AG09319 (cell line): ENCODE results near the gene GAS7.
A peak's percentile ranks its signal among the peaks of the same experiment; 100 is the strongest.

Experiments used
- DNase-seq: peaks from one replicate; pipeline ENCODE4 v3.0.0-alpha.2; 2010; ENCODE audit warnings: low read depth; ENCODE audit errors: extremely low read depth
- TF ChIP-seq, protein P1 (sequence below): IDR thresholded peaks from 2 replicates; pipeline ENCODE4 v1.5.1; 2011; ENCODE audit warnings: low read depth, mild to moderate bottlenecking, inconsistent platforms, low read length, moderate library complexity

The GAS7 gene

DNA sequence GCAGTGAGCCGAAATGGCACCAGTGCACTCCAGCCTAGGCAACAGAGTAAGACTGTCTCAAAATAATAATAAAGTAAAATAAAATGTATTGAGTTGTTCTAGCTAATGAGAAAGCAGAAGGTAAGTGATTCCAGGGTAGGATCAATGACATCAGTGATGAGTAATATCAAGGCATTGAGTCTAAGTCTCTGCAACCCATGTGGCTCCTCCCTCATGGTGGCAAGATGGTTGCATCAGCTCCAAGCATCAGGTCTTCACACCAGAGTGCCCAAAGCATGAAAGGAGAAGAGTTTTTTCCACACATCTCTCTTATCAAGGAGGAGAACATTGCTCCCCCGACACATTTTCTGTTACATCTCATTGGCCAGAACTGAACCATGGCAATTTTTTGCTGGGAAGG lies 34.8 kb upstream of the GAS7 start:
- TF ChIP-seq, protein P1, sequence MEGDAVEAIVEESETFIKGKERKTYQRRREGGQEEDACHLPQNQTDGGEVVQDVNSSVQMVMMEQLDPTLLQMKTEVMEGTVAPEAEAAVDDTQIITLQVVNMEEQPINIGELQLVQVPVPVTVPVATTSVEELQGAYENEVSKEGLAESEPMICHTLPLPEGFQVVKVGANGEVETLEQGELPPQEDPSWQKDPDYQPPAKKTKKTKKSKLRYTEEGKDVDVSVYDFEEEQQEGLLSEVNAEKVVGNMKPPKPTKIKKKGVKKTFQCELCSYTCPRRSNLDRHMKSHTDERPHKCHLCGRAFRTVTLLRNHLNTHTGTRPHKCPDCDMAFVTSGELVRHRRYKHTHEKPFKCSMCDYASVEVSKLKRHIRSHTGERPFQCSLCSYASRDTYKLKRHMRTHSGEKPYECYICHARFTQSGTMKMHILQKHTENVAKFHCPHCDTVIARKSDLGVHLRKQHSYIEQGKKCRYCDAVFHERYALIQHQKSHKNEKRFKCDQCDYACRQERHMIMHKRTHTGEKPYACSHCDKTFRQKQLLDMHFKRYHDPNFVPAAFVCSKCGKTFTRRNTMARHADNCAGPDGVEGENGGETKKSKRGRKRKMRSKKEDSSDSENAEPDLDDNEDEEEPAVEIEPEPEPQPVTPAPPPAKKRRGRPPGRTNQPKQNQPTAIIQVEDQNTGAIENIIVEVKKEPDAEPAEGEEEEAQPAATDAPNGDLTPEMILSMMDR = no peak
- DNase-seq = no peak

DNA sequence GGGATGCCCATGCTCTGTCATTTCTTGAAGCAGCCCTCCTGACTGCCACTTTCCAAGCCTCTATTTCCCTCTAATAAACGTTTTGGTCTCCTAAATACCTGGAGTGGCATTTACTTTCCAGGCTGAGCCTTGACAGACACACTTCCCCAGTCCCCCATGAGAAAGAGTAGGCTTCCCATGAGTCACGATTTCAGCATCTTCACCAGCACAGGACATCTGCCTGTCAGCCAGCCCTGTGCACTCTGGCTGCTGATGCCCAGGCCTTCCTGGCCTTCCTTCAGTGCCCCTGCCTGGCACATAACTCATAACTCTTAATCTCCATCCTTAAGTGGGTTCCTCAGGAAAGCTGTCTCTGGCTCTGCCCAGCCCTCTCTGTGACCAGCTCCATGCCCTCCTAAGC lies 30.8 kb upstream of the GAS7 start:
- TF ChIP-seq, protein P1 = no peak
- DNase-seq = no peak

DNA sequence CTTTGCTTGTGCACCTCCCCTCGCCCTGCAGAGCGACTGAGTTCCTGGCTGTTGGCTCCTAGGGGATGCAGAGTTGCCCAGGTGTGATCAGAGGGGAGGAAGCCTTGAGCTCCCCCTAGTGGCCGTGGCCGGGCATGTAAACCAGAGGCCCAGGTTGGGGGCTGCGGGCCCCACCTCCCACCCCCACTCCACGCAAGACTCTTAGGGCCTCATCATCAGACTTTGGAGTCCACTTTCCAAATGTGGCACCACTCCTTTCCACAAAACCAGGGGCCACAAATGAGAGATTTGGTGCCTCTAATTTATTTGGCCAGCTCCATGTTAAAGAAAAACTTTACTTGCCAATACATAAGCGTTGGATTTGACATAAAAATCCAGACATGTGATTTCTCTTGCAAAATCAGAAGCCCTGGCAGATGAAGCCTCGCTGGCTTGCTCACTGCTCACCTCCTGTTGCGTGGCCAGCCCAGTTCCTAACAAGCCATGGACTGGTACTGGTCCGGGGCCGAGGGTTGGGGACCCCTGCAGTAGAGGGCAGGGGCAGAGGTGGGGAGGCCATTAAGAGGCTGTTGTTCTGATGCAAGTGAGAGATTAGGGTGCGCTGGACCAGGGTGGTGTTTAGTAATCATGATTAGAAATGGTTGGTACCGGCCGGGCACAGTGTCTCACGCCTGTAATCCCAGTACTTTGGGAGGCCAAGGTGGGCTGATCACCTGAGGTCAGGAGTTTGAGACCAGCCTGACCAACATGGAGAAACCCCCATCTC lies 28.7 kb upstream of the GAS7 start:
- TF ChIP-seq, protein P1 = peak; percentile 90
- no peak for DNase-seq

DNA sequence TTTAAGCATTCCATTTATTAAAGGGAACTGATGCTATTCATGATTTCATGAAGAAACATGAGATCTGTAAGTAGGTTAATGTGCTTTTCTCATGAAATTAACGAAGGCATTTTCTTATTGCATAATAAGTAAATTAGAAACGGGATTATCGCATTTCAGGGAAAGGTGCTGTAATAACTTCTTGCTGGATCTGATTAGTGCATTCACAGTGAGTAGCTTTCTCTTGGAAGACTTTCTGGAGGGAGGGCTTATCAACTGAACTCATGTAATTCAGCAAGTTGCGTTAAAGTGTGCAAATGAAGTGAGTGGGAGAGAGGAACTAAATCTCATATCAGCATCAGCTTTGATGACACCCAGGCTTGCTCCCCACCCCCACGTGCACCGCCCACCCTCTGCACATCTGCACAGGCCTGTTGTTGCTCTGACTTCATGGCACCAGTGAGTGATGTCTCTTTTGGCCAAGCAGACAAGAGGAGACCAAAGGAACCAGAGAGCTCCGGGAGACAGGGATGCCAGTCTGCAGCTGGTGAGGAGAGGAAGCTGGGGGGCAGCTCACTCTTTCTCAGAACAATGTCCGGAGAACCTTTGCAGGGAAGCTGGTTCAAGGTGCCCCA lies 26.3 kb upstream of the GAS7 start:
- TF ChIP-seq, protein P1 = no peak
- peak; percentile 35 for DNase-seq

DNA sequence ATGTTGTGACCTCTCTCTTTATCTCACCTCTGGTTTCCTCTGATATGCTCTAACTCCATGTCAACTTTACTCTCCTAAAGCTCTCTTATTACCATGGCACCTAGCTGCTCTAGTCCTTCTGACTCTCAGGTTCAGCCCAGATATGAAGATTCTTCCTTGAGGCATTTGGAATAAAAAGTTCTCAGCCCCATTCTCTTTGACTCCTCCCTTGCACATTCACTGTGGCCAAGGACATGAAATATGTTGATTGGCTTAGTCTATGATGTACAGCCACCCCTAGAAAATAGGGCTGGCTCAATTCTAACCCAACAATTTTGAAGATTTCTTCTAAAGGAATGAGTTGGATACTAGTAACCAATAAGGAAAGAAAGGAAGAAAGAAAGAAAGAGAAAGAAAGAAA lies 20.8 kb upstream of the GAS7 start:
- DNase-seq = no peak
- TF ChIP-seq, protein P1 = no peak

DNA sequence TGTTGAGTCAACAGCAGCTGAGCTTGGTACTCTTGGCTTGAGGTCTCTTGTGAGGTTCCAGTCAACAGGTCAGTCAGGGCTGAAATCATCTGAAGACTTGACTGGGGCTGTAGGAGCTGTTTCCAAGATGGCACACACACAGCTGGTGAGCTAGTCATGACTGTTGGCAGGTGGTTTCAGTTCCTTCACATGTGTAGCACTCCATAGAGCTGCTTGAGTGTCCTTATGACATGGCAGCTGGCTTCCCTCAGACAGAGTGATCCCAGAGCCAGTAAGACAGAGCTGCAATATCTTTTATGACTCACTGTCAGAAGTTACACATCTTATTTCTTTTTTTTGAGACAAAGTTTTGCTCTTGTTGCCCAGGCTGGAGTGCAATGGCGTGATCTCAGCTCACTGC lies 19.5 kb upstream of the GAS7 start:
- DNase-seq = no peak
- TF ChIP-seq, protein P1 = no peak

DNA sequence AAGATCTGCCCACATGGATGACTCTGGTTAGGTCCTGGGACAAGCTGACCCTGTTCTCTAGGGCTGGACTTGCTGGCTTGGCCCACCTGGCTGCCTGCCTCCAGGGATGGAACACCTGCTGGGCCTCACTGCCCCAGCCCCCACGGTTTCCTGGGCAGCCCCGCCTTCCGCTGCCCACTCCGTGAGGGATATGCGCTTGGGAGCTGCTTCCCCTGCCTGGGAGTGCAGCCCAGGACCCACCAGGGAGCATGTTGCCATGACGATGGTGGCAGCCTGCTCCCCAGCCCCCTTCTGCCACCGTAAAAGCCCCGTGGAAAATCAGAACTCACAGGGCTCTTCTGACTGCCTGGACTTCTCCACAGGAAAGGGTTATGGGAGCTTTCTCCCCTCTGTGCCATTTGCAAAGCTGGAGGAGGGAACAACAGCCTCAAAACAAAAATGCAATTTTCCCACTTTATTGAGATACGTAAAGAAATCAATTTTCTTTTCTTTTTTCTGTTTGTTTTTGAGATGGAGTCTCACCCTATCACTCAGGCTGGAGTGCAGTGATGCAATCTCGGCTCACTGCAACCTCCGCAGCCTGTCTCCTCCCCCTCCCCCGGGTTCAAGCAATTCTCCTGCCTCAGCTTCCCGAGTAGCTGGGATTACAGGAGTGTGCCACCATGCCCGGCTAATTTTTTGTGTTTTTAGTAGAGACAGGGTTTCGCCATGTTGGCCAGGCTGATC lies 18.0 kb upstream of the GAS7 start:
- TF ChIP-seq, protein P1 = no peak
- no peak for DNase-seq
